Measurements from ENCODE around the gene LSS. TPM values are rescaled to one million over a fixed set of nuclear protein-coding genes. Genes with fewer than 3 reads are reported as not detected.
"Not testable (repeated sequence)": the region's sequence is repeated elsewhere in the genome, so short reads cannot be mapped to it uniquely, and the experiment has no call there.

LSS gene
- total and polyA plus RNA-seq, 4 donors: 9.3 to 85.2 (median 56.1) TPM

GRCh38 chr21:46151989-46152926 is 76.3 kb downstream of the LSS start:
- Histone ChIP-seq H3K4me1 (ENCODE audit: control insufficient read depth in 1 of 2, insufficient read depth in 2 of 2, low read length in 2 of 2) (no peaks in the 10 kb centered on the region), H3K27ac (ENCODE audit: low read depth in 1 of 2, low read length in 2 of 2) (no peak overlapping the region), H3K4me3 (ENCODE audit: low read length in 2 of 2) (no peak overlapping the region), H3K9me3 (ENCODE audit: control insufficient read depth, low read length) (no peaks in the 10 kb centered on the region), H3K27me3 (ENCODE audit: control insufficient read depth in 1 of 2, insufficient read depth in 2 of 2, low read length in 1 of 2) (no peaks in the 10 kb centered on the region), H3K36me3 (ENCODE audit: control insufficient read depth in 1 of 2, insufficient read depth in 2 of 2, low read length in 1 of 2) (no peaks in the 10 kb centered on the region)
- WGBS, 2 donors: 91 to 93% methylated on average over 45 of the region's 45 CpGs
- DNase-seq: peak; percentile 35 to 63
- no peak for ATAC-seq (ENCODE audit: low FRiP score)
- intact Hi-C loops (cut with DNase I): no loop called here

GRCh38 chr21:46151261-46151988 is 77.1 kb downstream of the LSS start:
- Histone ChIP-seq H3K9me3 (ENCODE audit: control insufficient read depth, low read length) (no peaks in the 10 kb centered on the region), H3K27me3 (ENCODE audit: control insufficient read depth in 1 of 2, insufficient read depth in 2 of 2, low read length in 1 of 2) (no peaks in the 10 kb centered on the region), H3K27ac (ENCODE audit: low read depth in 1 of 2, low read length in 2 of 2) (no peak overlapping the region), H3K4me3 (ENCODE audit: low read length in 2 of 2) (no peak overlapping the region), H3K36me3 (ENCODE audit: control insufficient read depth in 1 of 2, insufficient read depth in 2 of 2, low read length in 1 of 2) (no peaks in the 10 kb centered on the region), H3K4me1 (ENCODE audit: control insufficient read depth in 1 of 2, insufficient read depth in 2 of 2, low read length in 2 of 2) (no peaks in the 10 kb centered on the region)
- ATAC-seq (ENCODE audit: low FRiP score) (no peak), DNase-seq (peak; percentile 46 to 70)
- 87 to 88% methylated on average over 46 to 47 of the region's 47 CpGs for WGBS, 2 donors
- intact Hi-C loops (cut with DNase I): no loop called here

GRCh38 chr21:46150491-46151121 is 78.0 kb downstream of the LSS start:
- WGBS, 2 donors: 85 to 88% methylated on average over 24 of the region's 24 CpGs
- no peak overlapping the region for H3K4me3 ChIP-seq (ENCODE audit: low read length in 2 of 2)
- H3K27me3 ChIP-seq (ENCODE audit: control insufficient read depth in 1 of 2, insufficient read depth in 2 of 2, low read length in 1 of 2): no peaks in the 10 kb centered on the region
- no peaks in the 10 kb centered on the region for H3K4me1 ChIP-seq (ENCODE audit: control insufficient read depth in 1 of 2, insufficient read depth in 2 of 2, low read length in 2 of 2)
- ATAC-seq (ENCODE audit: low FRiP score): no peak
- peak; percentile 42 to 71 for DNase-seq
- no peaks in the 10 kb centered on the region for H3K9me3 ChIP-seq (ENCODE audit: control insufficient read depth, low read length)
- intact Hi-C loops (cut with DNase I): no loop called here
- H3K36me3 ChIP-seq (ENCODE audit: control insufficient read depth in 1 of 2, insufficient read depth in 2 of 2, low read length in 1 of 2): no peaks in the 10 kb centered on the region
- H3K27ac ChIP-seq (ENCODE audit: low read depth in 1 of 2, low read length in 2 of 2): no peak overlapping the region

DNA sequence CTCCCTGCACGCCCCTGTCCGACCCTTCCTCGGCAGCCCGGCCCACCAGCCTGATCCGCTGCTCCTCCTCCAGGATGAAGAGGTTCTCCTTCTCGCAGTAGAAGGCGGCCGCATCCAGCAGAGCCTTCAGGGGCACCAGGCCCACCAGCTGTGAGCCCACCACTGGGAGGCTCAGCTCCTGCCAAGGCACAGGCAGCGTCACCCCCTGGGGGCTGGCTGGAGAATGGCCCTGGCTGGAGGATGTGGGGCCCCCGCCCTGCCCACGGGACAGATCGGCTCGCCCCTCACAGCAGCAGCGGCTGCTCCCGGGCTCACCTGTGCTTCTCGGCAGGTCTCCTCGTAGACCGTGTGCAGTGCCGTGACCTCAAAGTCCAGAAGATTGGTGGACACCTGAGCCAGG is 78.5 kb downstream of the LSS start:
- ATAC-seq (ENCODE audit: low FRiP score): no peak
- intact Hi-C loops (cut with DNase I): no loop called here
- Histone ChIP-seq H3K4me1 (ENCODE audit: control insufficient read depth in 1 of 2, insufficient read depth in 2 of 2, low read length in 2 of 2) (no peaks in the 10 kb centered on the region), H3K9me3 (ENCODE audit: control insufficient read depth, low read length) (no peaks in the 10 kb centered on the region), H3K36me3 (ENCODE audit: control insufficient read depth in 1 of 2, insufficient read depth in 2 of 2, low read length in 1 of 2) (no peaks in the 10 kb centered on the region), H3K27ac (ENCODE audit: low read depth in 1 of 2, low read length in 2 of 2) (no peak overlapping the region), H3K4me3 (ENCODE audit: low read length in 2 of 2) (no peak overlapping the region), H3K27me3 (ENCODE audit: control insufficient read depth in 1 of 2, insufficient read depth in 2 of 2, low read length in 1 of 2) (no peaks in the 10 kb centered on the region)
- peak; percentile 40 to 64 for DNase-seq
- WGBS, 2 donors: 86 to 88% methylated on average over 18 to 19 of the region's 19 CpGs

GRCh38 chr21:46149205-46149901 is 79.2 kb downstream of the LSS start:
- no peak overlapping the region for H3K27ac ChIP-seq (ENCODE audit: low read depth in 1 of 2, low read length in 2 of 2)
- DNase-seq: peak; percentile 26 to 70
- intact Hi-C loops (cut with DNase I): no loop called here
- no peaks in the 10 kb centered on the region for H3K9me3 ChIP-seq (ENCODE audit: control insufficient read depth, low read length)
- no peaks in the 10 kb centered on the region for H3K4me1 ChIP-seq (ENCODE audit: control insufficient read depth in 1 of 2, insufficient read depth in 2 of 2, low read length in 2 of 2)
- no peak overlapping the region for H3K4me3 ChIP-seq (ENCODE audit: low read length in 2 of 2)
- no peak for ATAC-seq (ENCODE audit: low FRiP score)
- H3K36me3 ChIP-seq (ENCODE audit: control insufficient read depth in 1 of 2, insufficient read depth in 2 of 2, low read length in 1 of 2): no peaks in the 10 kb centered on the region
- no peaks in the 10 kb centered on the region for H3K27me3 ChIP-seq (ENCODE audit: control insufficient read depth in 1 of 2, insufficient read depth in 2 of 2, low read length in 1 of 2)
- WGBS, 2 donors: 84% methylated on average over 22 of the region's 22 CpGs

- intact Hi-C loops (cut with DNase I): no loop called here
- DNase-seq: peak; percentile 34 to 62
- 91 to 93% methylated on average over 11 of the region's 11 CpGs for WGBS, 2 donors
- H3K4me3 ChIP-seq (ENCODE audit: low read length in 2 of 2): no peak overlapping the region
- H3K27me3 ChIP-seq (ENCODE audit: control insufficient read depth in 1 of 2, insufficient read depth in 2 of 2, low read length in 1 of 2): no peaks in the 10 kb centered on the region
- no peak overlapping the region for H3K27ac ChIP-seq (ENCODE audit: low read depth in 1 of 2, low read length in 2 of 2)
- H3K36me3 ChIP-seq (ENCODE audit: control insufficient read depth in 1 of 2, insufficient read depth in 2 of 2, low read length in 1 of 2): no peaks in the 10 kb centered on the region
- no peaks in the 10 kb centered on the region for H3K4me1 ChIP-seq (ENCODE audit: control insufficient read depth in 1 of 2, insufficient read depth in 2 of 2, low read length in 2 of 2)
- no peaks in the 10 kb centered on the region for H3K9me3 ChIP-seq (ENCODE audit: control insufficient read depth, low read length)
- ATAC-seq (ENCODE audit: low FRiP score): no peak
These were observed 80.5 kb downstream of the LSS start for GRCh38 chr21:46148106-46148505.

DNA sequence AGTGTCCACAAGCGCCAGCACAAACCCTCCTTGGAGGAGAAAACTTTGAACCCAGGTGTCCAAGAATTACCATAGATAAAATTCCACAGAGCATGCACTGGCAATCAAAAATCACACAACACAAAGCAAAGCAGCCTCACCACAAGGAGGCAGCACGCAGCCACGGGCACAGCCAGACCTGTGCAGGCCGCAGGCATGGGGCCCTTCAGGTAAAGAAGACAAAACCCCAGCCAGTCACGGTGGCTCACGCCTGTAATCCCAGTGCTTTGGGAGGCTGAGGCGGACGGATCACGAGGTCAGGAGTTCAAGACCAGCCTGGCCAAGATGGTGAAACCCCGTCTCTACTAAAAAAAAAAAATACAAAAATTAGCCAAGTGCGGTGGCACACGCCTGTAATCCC is 81.1 kb downstream of the LSS start:
- H3K9me3 ChIP-seq (ENCODE audit: control insufficient read depth, low read length); ATAC-seq (ENCODE audit: low FRiP score); H3K36me3 ChIP-seq (ENCODE audit: control insufficient read depth in 1 of 2, insufficient read depth in 2 of 2, low read length in 1 of 2); intact Hi-C loops (cut with DNase I); H3K4me1 ChIP-seq (ENCODE audit: control insufficient read depth in 1 of 2, insufficient read depth in 2 of 2, low read length in 2 of 2); H3K27me3 ChIP-seq (ENCODE audit: control insufficient read depth in 1 of 2, insufficient read depth in 2 of 2, low read length in 1 of 2); H3K4me3 ChIP-seq (ENCODE audit: low read length in 2 of 2); H3K27ac ChIP-seq (ENCODE audit: low read depth in 1 of 2, low read length in 2 of 2): not testable (repeated sequence)
- peak; percentile 41 to 63 for DNase-seq
- 87 to 88% methylated on average over 12 of the region's 12 CpGs for WGBS, 2 donors

- ATAC-seq (ENCODE audit: low FRiP score): no peak
- no peaks in the 10 kb centered on the region for H3K36me3 ChIP-seq (ENCODE audit: control insufficient read depth in 1 of 2, insufficient read depth in 2 of 2, low read length in 1 of 2)
- WGBS, 2 donors: 78 to 80% methylated on average over 14 of the region's 14 CpGs
These were observed 81.7 kb downstream of the LSS start for GRCh38 chr21:46146856-46147255.

More at GRCh38 chr21:46146856-46147255, 81.7 kb downstream of the LSS start:
- no peak overlapping the region for H3K27ac ChIP-seq (ENCODE audit: low read depth in 1 of 2, low read length in 2 of 2)
- no peaks in the 10 kb centered on the region for H3K27me3 ChIP-seq (ENCODE audit: control insufficient read depth in 1 of 2, insufficient read depth in 2 of 2, low read length in 1 of 2)
- no peaks in the 10 kb centered on the region for H3K9me3 ChIP-seq (ENCODE audit: control insufficient read depth, low read length)
- peak; percentile 34 to 41 for DNase-seq
- intact Hi-C loops (cut with DNase I): no loop called here
- H3K4me1 ChIP-seq (ENCODE audit: control insufficient read depth in 1 of 2, insufficient read depth in 2 of 2, low read length in 2 of 2): no peaks in the 10 kb centered on the region
- H3K4me3 ChIP-seq (ENCODE audit: low read length in 2 of 2): no peak overlapping the region

Measured in aorta (tissue), 5 donors.